Nucleus accumbens (tissue), 56 donors: ENCODE measurements around the gene SLC29A2.
"Not testable (repeated sequence)": the region's sequence is repeated elsewhere in the genome, so short reads cannot be mapped to it uniquely, and the experiment has no call there.

ENCODE experiments used
- DNase-seq, 56 donors: peaks; one replicate each; lab custom pipeline; 2025; lab: John Stamatoyannopoulos, UW

Gene SLC29A2

GRCh38 chr11:66386171-66387069, 14.9 kb upstream of the SLC29A2 start:
- DNase-seq, result peak in 49 of 56 donors; percentile 12 to 91 (median 57)

DNA sequence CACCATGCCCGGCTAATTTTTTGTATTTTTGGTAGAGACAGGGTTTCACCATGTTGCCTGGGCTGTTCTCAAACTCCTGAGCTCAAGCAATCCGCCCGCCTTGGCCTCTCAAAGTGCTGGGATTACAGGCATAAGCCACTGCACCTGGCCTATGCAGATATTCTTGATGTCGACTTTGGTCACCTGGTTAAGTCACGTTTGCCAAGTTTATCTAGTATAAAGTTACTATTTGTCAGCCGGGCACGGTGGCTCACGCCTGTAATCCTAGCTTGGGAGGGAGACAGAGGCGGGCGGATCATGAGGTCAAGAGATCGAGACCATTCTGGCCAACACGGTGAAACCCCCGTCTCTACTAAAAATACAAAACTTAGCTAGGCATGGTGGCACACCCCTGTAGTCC, 12.8 kb upstream of the SLC29A2 start:
- not testable (repeated sequence) for DNase-seq

- not testable (repeated sequence) for DNase-seq
Observed at GRCh38 chr11:66380264-66380663, 8.7 kb upstream of the SLC29A2 start.

GRCh38 chr11:66373690-66374287, 2.2 kb upstream of the SLC29A2 start:
- not testable (repeated sequence) for DNase-seq

- peak in 3 of 56 donors; percentile 3 to 14 (median 5) for DNase-seq
Observed at GRCh38 chr11:66373265-66373664, 1.7 kb upstream of the SLC29A2 start.

DNA sequence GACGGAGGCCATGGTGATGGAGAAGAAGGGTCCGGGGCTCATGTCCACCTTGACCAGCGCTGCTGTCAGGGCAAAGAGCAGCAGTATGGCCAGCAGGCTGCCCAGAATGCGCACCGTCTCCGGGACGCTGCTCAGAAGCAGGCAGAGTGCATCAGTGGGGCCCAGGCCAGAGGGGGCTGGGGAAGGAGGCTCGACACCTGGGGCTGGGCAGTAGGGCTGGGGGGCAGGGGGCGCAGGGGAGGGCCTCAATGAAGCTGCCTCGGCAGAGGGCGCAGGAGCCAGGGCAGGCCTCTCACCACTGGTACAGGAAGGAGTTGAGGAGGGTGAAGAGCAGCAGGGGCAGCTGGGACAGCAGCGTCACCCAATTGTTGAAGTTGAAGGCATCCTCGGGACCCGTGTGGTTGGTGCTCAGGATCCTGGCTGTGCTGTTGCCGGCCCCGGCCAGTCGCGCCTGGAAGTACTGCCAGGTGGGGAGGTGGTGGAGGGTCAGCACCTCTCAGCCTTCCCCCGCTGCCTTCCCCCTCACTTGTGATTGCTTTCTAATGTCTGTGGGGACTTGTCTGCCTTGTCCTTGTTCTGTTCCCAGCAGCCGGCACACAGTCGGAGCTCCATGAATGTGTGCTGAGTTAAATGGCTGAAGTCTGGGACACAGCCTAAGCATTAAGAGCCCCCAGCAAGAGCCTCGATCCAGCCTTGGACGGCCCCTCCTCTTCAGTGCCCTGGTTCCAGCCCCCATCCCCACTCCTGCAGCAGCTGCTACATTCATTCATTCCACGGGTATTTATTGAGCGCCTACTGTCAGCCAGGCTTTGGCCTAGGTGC, 2.3 kb downstream of the SLC29A2 start:
- no peak for DNase-seq

DNA sequence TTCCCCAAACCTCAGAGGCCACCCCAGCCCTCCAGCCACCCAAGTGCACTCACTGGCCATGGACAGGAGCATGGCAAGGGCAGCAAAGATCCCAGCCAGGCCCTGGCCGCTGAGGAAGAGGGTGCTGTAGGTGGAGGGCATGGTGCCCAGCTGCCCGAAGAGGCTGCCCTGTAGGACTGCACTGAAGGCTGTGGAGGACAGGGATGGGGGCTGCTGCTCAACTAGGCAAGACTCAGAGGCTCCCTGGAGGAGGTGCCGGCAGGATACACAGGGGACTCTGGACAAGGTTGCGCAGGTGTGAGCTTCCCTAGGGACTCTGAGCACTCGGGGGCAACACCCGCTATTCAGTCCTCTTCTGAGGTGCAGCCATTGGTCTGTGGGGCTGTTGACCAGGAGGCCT, 3.1 kb downstream of the SLC29A2 start:
- DNase-seq, result no peak

DNA sequence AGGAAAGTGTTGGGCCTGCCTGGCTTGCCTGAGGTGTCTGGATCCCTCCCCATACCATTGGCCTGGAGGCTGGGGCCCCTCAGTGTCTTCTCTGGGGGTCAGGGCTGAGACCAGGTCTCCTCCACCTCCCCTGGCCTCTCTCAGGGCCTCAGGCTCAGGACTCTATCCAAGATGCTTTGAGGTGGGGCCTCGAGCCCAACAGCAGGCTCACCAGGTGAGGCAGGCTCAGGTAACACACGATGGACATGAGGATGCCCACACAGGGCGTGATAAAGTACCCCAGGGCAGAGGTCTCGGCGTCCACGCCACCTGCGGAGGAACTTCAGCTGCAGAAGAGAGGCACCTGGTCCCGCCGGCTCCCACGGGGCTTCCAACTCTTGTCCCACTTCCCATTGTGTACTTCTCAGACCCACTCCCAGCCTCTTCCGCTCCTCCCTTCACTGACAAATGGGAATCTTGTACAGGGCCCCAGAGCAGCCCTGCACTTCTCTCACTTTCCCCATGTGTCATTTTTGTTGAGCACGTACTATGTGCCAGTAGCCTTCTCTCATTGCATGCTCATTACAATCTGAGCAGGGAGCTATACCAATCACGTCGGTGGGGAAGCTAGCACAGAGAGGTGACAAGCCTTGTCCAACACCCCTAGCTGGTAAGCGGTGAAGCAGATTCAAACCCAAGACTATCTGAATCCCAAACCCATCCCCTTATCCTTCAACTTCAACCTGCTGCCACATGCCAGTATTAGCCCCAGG, 3.8 kb downstream of the SLC29A2 start:
- no peak for DNase-seq

DNA sequence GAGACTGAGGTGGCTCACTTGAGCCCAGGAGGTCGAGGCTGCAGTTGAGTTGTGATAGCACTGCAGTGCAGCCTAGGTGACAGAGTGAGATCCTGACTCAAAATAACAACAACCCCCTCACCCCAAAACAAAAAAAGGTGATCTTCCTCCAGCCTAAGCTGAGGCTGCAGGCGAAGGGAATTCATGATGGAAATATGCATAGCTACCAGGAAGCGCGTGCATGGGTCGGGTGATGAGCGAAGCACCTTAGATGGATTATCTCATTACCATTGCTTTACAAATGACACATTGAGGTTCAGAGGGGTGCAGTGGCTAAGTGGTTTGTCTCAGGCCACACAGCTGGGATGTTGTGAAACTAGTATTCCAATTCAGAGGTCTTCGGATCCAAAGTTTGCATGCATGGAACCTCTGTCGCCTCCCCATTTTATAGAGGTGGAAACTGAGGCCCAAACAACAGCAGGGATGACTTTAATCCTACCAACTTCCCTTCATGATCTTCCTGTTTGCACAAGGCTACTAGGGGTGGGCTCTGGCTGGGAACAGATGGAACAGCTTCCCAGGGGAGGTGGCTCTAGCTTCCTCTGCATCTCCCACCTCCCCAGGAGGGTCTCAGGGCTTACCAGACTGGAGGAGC, 4.6 kb downstream of the SLC29A2 start:
- no peak for DNase-seq

DNA sequence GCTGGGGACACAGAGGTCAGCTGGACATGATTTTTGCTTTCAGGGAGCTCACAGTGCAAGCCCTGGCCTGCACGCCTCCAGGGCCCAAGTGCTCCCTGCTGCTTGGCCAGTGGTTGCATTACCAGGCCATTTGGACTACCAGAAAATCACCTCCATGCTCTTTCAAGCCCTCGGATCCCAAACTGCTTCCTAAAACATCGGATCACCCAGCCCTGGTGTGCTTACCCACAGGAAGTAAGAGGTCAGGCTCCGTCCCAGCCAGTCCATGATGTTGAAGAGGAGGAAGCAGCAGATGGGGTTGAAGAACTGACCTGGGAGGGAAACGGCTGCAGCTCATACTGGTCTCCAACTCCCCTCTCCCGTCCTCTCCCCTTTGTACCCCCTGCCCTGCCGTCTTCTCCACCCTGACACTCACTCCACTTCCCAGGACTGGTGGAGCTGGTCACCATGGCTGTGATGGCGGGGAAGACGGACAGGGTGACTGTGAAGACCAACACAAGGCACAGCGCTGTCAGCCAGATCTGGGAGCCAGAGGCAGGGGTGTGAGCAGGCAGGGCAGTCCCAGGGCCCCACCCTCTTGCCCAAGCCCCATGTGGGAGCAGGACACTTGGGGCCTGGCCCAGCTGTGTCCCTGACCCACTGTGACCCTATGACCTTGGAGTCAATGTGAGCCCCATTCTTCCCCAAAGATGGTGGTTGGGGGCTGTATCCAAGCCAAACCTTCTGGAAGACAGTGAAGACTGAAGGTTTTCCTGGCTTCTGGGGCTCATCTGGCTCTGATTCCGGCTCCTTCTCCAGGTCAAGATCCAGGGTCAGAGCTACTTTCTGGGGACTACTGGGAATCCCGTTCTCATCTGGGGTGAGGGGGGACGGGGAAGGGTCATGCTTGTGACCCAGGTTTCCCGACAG, 5.6 kb downstream of the SLC29A2 start:
- DNase-seq, result no peak

DNA sequence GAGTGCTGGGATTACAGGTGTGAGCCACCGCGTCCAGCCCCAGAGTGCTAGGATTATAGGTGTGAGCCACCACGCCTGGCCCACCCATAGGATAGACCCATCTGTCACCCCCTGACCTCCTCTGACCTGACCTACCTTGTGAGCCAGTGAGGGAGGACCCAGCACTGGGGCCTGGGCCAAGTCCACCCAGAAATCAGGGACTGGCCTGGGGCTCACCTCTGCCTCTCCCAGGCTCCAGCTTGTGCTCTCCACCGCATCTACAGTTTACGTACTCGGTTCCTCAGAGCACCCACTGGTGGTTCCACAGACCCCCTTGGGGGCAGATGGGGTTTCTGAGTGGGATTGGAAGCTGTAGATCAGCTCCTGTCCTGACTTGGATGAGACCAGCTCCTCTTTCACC, 6.4 kb downstream of the SLC29A2 start:
- no peak for DNase-seq

DNA sequence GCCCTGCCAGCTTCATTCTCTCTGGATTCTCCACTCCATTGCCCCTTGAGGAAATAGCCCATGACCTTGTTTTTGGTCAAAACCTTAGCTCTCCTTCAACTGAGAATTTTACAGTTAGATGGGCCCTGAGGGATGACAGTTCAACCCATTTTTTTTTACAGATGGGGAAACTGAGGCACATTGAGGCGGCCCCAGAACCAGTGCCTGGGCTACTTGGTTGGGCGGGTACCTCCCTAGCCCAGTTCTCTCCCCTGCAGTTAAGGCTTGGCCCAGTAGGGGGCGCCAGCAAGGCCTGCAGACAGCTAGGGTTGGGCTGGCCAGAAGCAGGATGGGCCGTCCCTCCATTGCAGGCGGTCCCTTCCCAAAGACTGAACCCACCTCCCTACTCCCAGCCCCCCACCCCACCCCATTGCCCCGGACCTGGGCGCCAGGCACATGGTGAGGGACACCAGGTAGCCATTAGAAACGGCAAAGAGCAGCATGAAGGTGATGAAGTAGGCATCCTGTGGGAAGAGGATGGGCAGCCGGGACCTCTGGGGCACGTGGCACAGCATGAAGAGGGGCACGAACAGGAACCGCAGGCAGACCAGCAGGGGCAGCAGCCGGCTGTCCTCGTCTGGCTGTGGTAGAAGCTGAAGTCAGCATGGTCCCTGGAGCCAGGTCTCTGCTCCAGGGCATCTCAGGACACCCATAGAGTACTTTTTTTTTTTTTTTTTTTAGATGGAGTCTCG, 7.6 kb downstream of the SLC29A2 start:
- peak in 2 of 56 donors; percentile 17 to 34 for DNase-seq

- no peak for DNase-seq
Observed at GRCh38 chr11:66363187-66363601, 8.4 kb downstream of the SLC29A2 start.

DNA sequence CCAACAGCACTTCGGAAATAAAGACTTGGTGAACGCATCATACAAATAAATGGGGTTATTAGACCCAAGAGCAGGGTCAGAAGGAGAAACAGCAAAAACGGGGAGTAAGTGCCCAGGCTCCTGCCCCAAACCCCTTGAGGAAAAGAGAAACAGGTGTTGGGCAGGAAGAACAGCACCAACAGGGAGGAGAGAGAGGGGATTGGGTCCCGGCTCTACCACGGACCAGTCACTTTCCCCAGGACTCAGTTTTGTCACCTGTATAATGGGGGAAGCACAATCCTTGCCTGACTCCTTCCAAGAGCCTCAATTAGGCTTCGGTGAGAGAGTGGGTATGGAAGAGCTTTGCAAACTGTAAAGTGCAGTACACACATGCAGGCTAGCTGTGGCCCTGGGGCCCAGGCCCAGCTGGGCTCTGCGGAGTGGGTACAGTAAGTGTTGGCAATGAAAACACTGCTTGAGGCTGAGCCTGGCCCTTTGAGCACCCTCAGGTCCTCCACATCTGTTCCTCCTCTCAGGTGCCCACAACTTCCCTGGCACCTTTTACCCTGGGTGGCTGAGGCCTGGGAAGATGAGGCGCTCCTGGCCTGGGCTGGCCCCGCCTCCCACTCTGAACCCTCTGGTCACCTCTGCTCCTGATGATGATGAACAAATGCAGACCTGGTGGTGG, 8.9 kb downstream of the SLC29A2 start:
- DNase-seq, result no peak

GRCh38 chr11:66361502-66361941, 10.0 kb downstream of the SLC29A2 start:
- DNase-seq, result no peak

- DNase-seq, result no peak
Observed at GRCh38 chr11:66360406-66361073, 11.0 kb downstream of the SLC29A2 start.

GRCh38 chr11:66359662-66360087, 11.9 kb downstream of the SLC29A2 start:
- no peak for DNase-seq
